Mesenchymal stem cell (in vitro differentiated cells and primary cell): ENCODE results near the gene ATP5F1D.

ENCODE experiments used
- DNase-seq: peaks from one replicate; pipeline ENCODE4 v3.0.0-alpha.2; 2013
- H2AFZ ChIP-seq: one replicate; pipeline ENCODE4 v1.6.1; 2013; ENCODE audit warnings: low read depth, mild to moderate bottlenecking, control low read depth, inconsistent platforms, low read length, moderate library complexity
- H2AK5ac ChIP-seq: 2 replicates; pipeline ENCODE4 v1.6.1; 2013; ENCODE audit warnings: low read length, moderate library complexity, mild to moderate bottlenecking, inconsistent platforms; ENCODE audit not compliant: severe bottlenecking
- H2BK120ac ChIP-seq: one replicate; pipeline ENCODE4 v1.6.1; 2013; ENCODE audit warnings: low read depth, mild to moderate bottlenecking, inconsistent platforms, low read length, moderate library complexity
- H2BK12ac ChIP-seq, 2 experiments: one replicate each; pipeline ENCODE4 v1.6.1; 2013; ENCODE audit warnings: inconsistent platforms in 2 of 2, low read length in 2 of 2, mild to moderate bottlenecking in 2 of 2, moderate library complexity in 2 of 2, control low read depth in 1 of 2
- H2BK15ac ChIP-seq: one replicate; pipeline ENCODE4 v1.6.1; 2013; ENCODE audit warnings: mild to moderate bottlenecking, low read depth, inconsistent platforms; ENCODE audit not compliant: poor library complexity, severe bottlenecking
- H2BK5ac ChIP-seq: 2 replicates; pipeline ENCODE4 v1.6.1; 2013; ENCODE audit warnings: low read depth, mild to moderate bottlenecking, low read length, control low read depth, inconsistent platforms; ENCODE audit not compliant: poor library complexity, severe bottlenecking
- H3K14ac ChIP-seq, 2 experiments: one replicate each; pipeline ENCODE4 v1.6.1; 2013; ENCODE audit warnings: inconsistent platforms in 2 of 2, low read length in 2 of 2, control low read depth in 1 of 2, mild to moderate bottlenecking in 1 of 2, moderate library complexity in 1 of 2
- H3K18ac ChIP-seq, 2 experiments: one replicate each; pipeline ENCODE4 v1.6.1; 2013; ENCODE audit warnings: inconsistent platforms in 2 of 2, low read length in 2 of 2, control low read depth in 1 of 2, low read depth in 1 of 2, mild to moderate bottlenecking in 1 of 2
- H3K23ac ChIP-seq, 2 experiments: one replicate each; pipeline ENCODE4 v1.6.1; 2013; ENCODE audit warnings: inconsistent platforms in 2 of 2, low read length in 2 of 2, mild to moderate bottlenecking in 2 of 2, moderate library complexity in 2 of 2, control low read depth in 1 of 2
- H3K27ac ChIP-seq: 2 replicates; pipeline ENCODE4 v1.5.1; 2013; ENCODE audit warnings: mild to moderate bottlenecking, moderate library complexity, low read length, control low read depth, inconsistent platforms; ENCODE audit not compliant: poor library complexity, severe bottlenecking
- H3K27me3 ChIP-seq, 2 experiments: 2 replicates each; pipeline versions ENCODE4 v1.6.1 to v1.7.0; 2013; ENCODE audit warnings: low read length in 2 of 2, mild to moderate bottlenecking in 2 of 2, moderate library complexity in 2 of 2, control low read depth in 1 of 2, inconsistent platforms in 1 of 2; ENCODE audit not compliant: control insufficient read depth in 1 of 2, insufficient read depth in 1 of 2
- H3K36me3 ChIP-seq, 2 experiments: 2 replicates each; pipeline versions ENCODE4 v1.6.1 to v1.7.0; 2013; ENCODE audit warnings: low read length in 2 of 2, control low read depth in 1 of 2, inconsistent platforms in 1 of 2, low read depth in 1 of 2, mild to moderate bottlenecking in 1 of 2; ENCODE audit not compliant: insufficient read depth in 2 of 2, control insufficient read depth in 1 of 2
- H3K4ac ChIP-seq, 2 experiments: one replicate each; pipeline ENCODE4 v1.6.1; 2013; ENCODE audit warnings: inconsistent platforms in 2 of 2, low read length in 2 of 2, mild to moderate bottlenecking in 2 of 2, moderate library complexity in 2 of 2, control low read depth in 1 of 2, low read depth in 1 of 2
- H3K4me1 ChIP-seq: 2 replicates; pipeline ENCODE4 v1.6.1; 2013; ENCODE audit warnings: low read depth, low read length, control low read depth; ENCODE audit not compliant: control insufficient read depth, insufficient read depth
- H3K4me2 ChIP-seq: 2 replicates; pipeline ENCODE4 v1.6.1; 2013; ENCODE audit warnings: low read length, mild to moderate bottlenecking, inconsistent platforms; ENCODE audit not compliant: poor library complexity, severe bottlenecking
- H3K4me3 ChIP-seq, 2 experiments: 2 replicates each; pipeline versions ENCODE4 v1.5.1 to v1.7.0; 2013; ENCODE audit warnings: low read length in 2 of 2, mild to moderate bottlenecking in 2 of 2, control low read depth in 1 of 2, low read depth in 1 of 2; ENCODE audit not compliant: insufficient read depth in 1 of 2
- H3K79me1 ChIP-seq: replicated peaks from 2 replicates; pipeline ENCODE4 v1.6.1; 2013; ENCODE audit warnings: mild to moderate bottlenecking, control low read depth, low read length, inconsistent platforms; ENCODE audit not compliant: poor library complexity, severe bottlenecking
- H3K9ac ChIP-seq: 2 replicates; pipeline ENCODE4 v1.7.0; 2013; ENCODE audit warnings: mild to moderate bottlenecking, low read length, moderate library complexity
- H3K9me3 ChIP-seq: 2 replicates; pipeline ENCODE4 v1.7.0; 2013; ENCODE audit warnings: mild to moderate bottlenecking, low read length; ENCODE audit not compliant: control insufficient read depth
- H4K8ac ChIP-seq: one replicate; pipeline ENCODE4 v1.6.1; 2013; ENCODE audit warnings: inconsistent platforms, mild to moderate bottlenecking, low read length, moderate library complexity
- H4K91ac ChIP-seq: one replicate; pipeline ENCODE4 v1.6.1; 2013; ENCODE audit warnings: mild to moderate bottlenecking, low read length, inconsistent platforms
- WGBS: methylation state at CpG from one replicate; pipeline ENCODE4 v1.1.7; 2013; ENCODE audit warnings: mixed read lengths; 5-methylcytosine and 5-hydroxymethylcytosine counted together

ATP5F1D gene

DNA sequence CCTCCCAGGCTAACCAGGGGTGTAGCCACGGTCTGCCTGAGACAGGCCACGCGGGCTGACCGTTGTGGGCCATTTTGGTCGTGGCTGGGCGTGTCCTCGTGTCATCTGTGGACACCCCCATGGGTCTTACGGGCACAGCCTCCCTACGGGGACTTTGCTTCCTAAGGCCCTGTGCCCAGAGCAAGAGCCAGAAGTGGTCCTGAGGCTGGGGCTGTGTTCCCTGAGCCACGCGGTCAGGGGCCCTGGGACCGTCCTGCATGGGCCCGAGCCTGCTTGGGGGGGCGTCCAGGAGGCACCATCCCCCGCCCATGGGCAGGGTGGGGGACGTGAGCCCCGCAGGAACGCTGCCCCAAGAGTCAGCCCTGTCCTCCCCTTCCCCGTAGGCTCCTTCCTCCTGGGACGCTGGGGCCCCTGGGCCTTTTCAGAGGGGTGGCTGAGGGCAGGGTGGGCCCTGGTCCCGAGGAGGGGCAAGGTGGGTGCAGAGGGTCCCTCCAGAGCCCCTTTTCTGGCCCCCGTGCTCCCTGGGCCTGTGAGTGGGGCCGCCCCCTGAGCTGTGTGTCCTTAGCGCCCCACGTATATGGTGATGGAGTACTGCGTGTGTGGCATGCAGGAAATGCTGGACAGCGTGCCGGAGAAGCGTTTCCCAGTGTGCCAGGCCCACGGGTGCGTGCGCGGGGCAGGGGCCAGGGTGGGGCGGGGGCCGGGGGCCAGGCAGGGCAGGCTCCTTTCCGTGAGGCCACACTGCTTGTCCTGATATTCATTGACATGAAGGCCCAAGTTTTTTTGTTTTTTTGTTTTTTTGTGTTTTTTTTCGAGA lies 22.6 kb upstream of the ATP5F1D start:
- Histone ChIP-seq H3K23ac (no peak overlapping the region), H3K4me3 (no peak overlapping the region), H2BK15ac (no peak overlapping the region), H2BK120ac (peak overlapping the region; percentile 35), H3K79me1 (peaks cover 36% of the 10 kb centered on the region), H3K27me3 (no peaks in the 10 kb centered on the region), H3K14ac (no peak overlapping the region), H3K4me2 (no peak overlapping the region), H3K27ac (no peak overlapping the region), H3K18ac (peak overlapping the region in 1 of 2 experiments; percentile 37), H3K9me3 (no peaks in the 10 kb centered on the region), H2AK5ac (no peak overlapping the region), H4K91ac (peak overlapping the region; percentile 58), H2AFZ (no peak overlapping the region), H2BK12ac (peak overlapping the region in 1 of 2 experiments; percentile 10), H3K9ac (no peak overlapping the region), H2BK5ac (no peak overlapping the region), H3K36me3 (peaks cover 29 to 77% of the 10 kb centered on the region in 2 experiments), H3K4me1 (peaks cover 47% of the 10 kb centered on the region), H4K8ac (no peak overlapping the region), H3K4ac (no peak overlapping the region)
- WGBS, result 94% methylated on average over 37 of the region's 37 CpGs
- DNase-seq, result no peak

DNA sequence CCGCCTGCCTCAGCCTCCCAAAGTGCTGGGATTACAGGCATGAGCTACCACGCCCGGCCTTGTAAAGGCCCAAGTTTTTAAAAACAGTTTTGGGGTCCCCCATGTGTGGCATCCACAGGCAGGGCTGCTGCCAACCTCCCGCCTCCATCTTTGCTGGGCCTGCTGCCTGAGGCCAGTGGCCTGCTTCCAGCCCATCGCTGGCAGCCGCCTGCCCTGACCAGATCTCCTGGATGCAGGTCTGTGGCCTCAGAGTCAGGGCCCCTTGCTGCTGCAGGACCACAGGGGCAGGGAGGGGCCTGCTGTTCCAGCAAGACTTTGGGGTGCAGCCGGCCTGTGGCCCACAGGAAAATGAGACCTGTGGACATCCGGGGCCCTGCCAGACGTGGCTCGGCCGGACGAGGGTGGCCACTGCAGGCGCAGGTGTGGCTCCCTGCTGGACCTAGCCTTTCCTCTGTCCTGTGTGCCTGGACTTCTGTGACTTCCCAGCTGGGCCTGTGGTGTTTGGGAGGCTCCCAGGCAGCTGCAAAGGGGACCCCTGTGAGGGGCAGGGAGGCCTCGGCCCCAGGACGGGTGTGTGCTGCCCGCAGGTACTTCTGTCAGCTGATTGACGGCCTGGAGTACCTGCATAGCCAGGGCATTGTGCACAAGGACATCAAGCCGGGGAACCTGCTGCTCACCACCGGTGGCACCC lies 21.6 kb upstream of the ATP5F1D start:
- Histone ChIP-seq H3K79me1 (peaks cover 43% of the 10 kb centered on the region), H3K36me3 (peaks cover 29 to 80% of the 10 kb centered on the region in 2 experiments), H3K9me3 (no peaks in the 10 kb centered on the region), H2BK5ac (no peak overlapping the region), H2AFZ (no peak overlapping the region), H3K9ac (no peak overlapping the region), H3K23ac (no peak overlapping the region), H3K4ac (no peak overlapping the region), H2BK120ac (no peak overlapping the region), H2AK5ac (no peak overlapping the region), H4K91ac (no peak overlapping the region), H4K8ac (no peak overlapping the region), H3K27ac (no peak overlapping the region), H3K4me3 (no peak overlapping the region), H3K4me2 (no peak overlapping the region), H3K4me1 (peaks cover 45% of the 10 kb centered on the region), H2BK15ac (no peak overlapping the region), H2BK12ac (no peak overlapping the region), H3K18ac (no peak overlapping the region), H3K14ac (no peak overlapping the region), H3K27me3 (no peaks in the 10 kb centered on the region)
- no peak for DNase-seq
- 96% methylated on average over 19 of the region's 19 CpGs for WGBS

- WGBS, result 94% methylated on average over 33 of the region's 33 CpGs
- Histone ChIP-seq H3K18ac (no peak overlapping the region), H2BK120ac (no peak overlapping the region), H3K4me3 (no peak overlapping the region), H3K14ac (no peak overlapping the region), H3K9ac (no peak overlapping the region), H3K36me3 (peaks cover 29 to 77% of the 10 kb centered on the region in 2 experiments), H2BK12ac (no peak overlapping the region), H2BK15ac (no peak overlapping the region), H2AK5ac (no peak overlapping the region), H2AFZ (no peak overlapping the region), H3K79me1 (peaks cover 44% of the 10 kb centered on the region), H3K9me3 (no peaks in the 10 kb centered on the region), H3K27me3 (no peaks in the 10 kb centered on the region), H4K91ac (no peak overlapping the region), H3K23ac (no peak overlapping the region), H3K4ac (no peak overlapping the region), H4K8ac (no peak overlapping the region), H3K4me2 (no peak overlapping the region), H3K4me1 (peaks cover 42% of the 10 kb centered on the region), H3K27ac (no peak overlapping the region), H2BK5ac (no peak overlapping the region)
- no peak for DNase-seq
Measured at GRCh38 chr19:1220477-1220930, 21.0 kb upstream of the ATP5F1D start.
